SK-N-SH treated with all-trans-retinoic acid at 6 μM for 48 hours (cell line): Measurements from ENCODE around the gene EPB41.

Source experiments
- OSR1 ChIP-seq: fragments of 250-450 bp; sonication (Bioruptor Pico); IDR thresholded peaks from 2 replicates; pipeline ENCODE4 v1.8.0; 2022; ENCODE audit warnings: moderate library complexity, mild to moderate bottlenecking, inconsistent platforms
- TOX ChIP-seq: fragments of 250-450 bp; sonication (Bioruptor Pico); IDR thresholded peaks from 2 replicates; pipeline ENCODE4 v1.8.0; 2021; ENCODE audit warnings: mild to moderate bottlenecking, moderate library complexity, borderline replicate concordance
- ZC3H10 ChIP-seq: fragments of 250-450 bp; sonication (Bioruptor Pico); IDR thresholded peaks from 2 replicates; pipeline ENCODE4 v1.5.1; 2021; ENCODE audit warnings: mild to moderate bottlenecking, moderate library complexity
- ZFP3 ChIP-seq: fragments of 250-450 bp; sonication (Bioruptor Pico); IDR thresholded peaks from 2 replicates; pipeline ENCODE4 v1.5.0; 2020; ENCODE audit warnings: mild to moderate bottlenecking, moderate library complexity
- ZFP30 ChIP-seq: fragments of 450-650 bp; formaldehyde crosslinking; IDR thresholded peaks from 2 replicates; pipeline ENCODE4 v1.5.0; 2022; ENCODE audit warnings: mild to moderate bottlenecking, moderate library complexity
- ZNF8 ChIP-seq: fragments of 450-650 bp; formaldehyde crosslinking; IDR thresholded peaks from 2 replicates; pipeline ENCODE4 v1.5.0; 2020; ENCODE audit warnings: mild to moderate bottlenecking, moderate library complexity
- TF ChIP-seq, protein P1 (sequence below): fragments of 250-450 bp; sonication (Bioruptor Pico); IDR thresholded peaks from 2 replicates; pipeline ENCODE4 v1.8.0; 2021; ENCODE audit warnings: low read depth, mild to moderate bottlenecking, moderate library complexity, borderline replicate concordance
- TF ChIP-seq, protein P2 (sequence below): fragments of 250-450 bp; sonication (Bioruptor Pico); IDR thresholded peaks from 2 replicates; pipeline ENCODE4 v1.8.0; 2020; ENCODE audit warnings: mild to moderate bottlenecking, moderate library complexity, borderline replicate concordance
- TF ChIP-seq, protein P3 (sequence below): fragments of 250-450 bp; sonication (Bioruptor Pico); IDR thresholded peaks from 2 replicates; pipeline ENCODE4 v1.5.0; 2020; ENCODE audit warnings: mild to moderate bottlenecking, moderate library complexity

DNA sequence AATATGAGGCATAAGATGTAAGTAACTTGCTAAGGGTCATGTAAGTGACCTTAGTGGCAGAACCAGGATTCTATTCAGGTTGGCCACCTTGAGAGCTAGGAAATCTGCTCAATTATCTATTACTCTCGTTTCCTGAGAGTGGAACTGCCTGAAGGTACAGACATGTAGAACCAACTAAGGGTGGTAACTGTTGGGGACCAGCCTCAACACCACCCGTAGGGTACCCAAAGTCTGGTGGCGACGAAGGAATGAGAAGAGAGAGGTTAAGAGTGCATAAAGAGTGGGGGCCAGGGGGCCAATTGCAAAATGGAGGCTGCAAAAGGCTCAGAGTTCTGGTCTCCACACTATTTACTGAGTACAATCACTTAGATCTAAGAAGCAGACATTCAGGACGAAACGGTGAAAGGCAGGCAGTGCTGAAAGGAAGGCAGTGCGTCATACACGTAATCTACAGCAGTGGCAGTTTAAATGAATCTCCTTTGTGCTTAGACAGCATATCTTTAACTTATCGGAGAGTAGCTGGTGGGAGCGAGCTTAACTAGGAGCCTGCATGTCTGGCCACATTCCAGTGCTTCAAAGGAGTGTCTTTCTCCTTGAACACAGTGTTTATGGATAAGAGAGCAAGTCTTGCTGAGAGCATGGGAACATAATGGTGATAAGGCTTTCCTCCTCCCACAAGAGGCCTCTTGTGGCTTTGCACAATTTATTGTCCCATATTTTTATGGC lies 242.3 kb downstream of the EPB41 start:
- TF ChIP-seq TOX (CRISPR knock-in tag) (no peak), OSR1 (CRISPR knock-in tag) (no peak), ZFP3 (no peak; the same call in 1 of the 2 replicates), ZC3H10 (CRISPR knock-in tag) (no peak), ZFP30 (CRISPR knock-in tag) (peak; percentile 87), ZNF8 (CRISPR knock-in tag) (no peak)
- TF ChIP-seq, protein P1, sequence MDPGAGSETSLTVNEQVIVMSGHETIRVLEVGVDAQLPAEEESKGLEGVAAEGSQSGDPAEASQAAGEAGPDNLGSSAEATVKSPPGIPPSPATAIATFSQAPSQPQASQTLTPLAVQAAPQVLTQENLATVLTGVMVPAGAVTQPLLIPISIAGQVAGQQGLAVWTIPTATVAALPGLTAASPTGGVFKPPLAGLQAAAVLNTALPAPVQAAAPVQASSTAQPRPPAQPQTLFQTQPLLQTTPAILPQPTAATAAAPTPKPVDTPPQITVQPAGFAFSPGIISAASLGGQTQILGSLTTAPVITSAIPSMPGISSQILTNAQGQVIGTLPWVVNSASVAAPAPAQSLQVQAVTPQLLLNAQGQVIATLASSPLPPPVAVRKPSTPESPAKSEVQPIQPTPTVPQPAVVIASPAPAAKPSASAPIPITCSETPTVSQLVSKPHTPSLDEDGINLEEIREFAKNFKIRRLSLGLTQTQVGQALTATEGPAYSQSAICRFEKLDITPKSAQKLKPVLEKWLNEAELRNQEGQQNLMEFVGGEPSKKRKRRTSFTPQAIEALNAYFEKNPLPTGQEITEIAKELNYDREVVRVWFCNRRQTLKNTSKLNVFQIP, result no peak
- TF ChIP-seq, protein P2, sequence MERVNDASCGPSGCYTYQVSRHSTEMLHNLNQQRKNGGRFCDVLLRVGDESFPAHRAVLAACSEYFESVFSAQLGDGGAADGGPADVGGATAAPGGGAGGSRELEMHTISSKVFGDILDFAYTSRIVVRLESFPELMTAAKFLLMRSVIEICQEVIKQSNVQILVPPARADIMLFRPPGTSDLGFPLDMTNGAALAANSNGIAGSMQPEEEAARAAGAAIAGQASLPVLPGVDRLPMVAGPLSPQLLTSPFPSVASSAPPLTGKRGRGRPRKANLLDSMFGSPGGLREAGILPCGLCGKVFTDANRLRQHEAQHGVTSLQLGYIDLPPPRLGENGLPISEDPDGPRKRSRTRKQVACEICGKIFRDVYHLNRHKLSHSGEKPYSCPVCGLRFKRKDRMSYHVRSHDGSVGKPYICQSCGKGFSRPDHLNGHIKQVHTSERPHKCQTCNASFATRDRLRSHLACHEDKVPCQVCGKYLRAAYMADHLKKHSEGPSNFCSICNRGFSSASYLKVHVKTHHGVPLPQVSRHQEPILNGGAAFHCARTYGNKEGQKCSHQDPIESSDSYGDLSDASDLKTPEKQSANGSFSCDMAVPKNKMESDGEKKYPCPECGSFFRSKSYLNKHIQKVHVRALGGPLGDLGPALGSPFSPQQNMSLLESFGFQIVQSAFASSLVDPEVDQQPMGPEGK, result no peak
- TF ChIP-seq, protein P3, sequence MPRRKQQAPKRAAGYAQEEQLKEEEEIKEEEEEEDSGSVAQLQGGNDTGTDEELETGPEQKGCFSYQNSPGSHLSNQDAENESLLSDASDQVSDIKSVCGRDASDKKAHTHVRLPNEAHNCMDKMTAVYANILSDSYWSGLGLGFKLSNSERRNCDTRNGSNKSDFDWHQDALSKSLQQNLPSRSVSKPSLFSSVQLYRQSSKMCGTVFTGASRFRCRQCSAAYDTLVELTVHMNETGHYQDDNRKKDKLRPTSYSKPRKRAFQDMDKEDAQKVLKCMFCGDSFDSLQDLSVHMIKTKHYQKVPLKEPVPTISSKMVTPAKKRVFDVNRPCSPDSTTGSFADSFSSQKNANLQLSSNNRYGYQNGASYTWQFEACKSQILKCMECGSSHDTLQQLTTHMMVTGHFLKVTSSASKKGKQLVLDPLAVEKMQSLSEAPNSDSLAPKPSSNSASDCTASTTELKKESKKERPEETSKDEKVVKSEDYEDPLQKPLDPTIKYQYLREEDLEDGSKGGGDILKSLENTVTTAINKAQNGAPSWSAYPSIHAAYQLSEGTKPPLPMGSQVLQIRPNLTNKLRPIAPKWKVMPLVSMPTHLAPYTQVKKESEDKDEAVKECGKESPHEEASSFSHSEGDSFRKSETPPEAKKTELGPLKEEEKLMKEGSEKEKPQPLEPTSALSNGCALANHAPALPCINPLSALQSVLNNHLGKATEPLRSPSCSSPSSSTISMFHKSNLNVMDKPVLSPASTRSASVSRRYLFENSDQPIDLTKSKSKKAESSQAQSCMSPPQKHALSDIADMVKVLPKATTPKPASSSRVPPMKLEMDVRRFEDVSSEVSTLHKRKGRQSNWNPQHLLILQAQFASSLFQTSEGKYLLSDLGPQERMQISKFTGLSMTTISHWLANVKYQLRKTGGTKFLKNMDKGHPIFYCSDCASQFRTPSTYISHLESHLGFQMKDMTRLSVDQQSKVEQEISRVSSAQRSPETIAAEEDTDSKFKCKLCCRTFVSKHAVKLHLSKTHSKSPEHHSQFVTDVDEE, result 0 out of 2 replicates have a peak, but pooled peaks have one; percentile 70
